ENCODE data around the gene AGK.
"Not testable (repeated sequence)": the region's sequence is repeated elsewhere in the genome, so short reads cannot be mapped to it uniquely, and the experiment has no call there.

The AGK gene

DNA sequence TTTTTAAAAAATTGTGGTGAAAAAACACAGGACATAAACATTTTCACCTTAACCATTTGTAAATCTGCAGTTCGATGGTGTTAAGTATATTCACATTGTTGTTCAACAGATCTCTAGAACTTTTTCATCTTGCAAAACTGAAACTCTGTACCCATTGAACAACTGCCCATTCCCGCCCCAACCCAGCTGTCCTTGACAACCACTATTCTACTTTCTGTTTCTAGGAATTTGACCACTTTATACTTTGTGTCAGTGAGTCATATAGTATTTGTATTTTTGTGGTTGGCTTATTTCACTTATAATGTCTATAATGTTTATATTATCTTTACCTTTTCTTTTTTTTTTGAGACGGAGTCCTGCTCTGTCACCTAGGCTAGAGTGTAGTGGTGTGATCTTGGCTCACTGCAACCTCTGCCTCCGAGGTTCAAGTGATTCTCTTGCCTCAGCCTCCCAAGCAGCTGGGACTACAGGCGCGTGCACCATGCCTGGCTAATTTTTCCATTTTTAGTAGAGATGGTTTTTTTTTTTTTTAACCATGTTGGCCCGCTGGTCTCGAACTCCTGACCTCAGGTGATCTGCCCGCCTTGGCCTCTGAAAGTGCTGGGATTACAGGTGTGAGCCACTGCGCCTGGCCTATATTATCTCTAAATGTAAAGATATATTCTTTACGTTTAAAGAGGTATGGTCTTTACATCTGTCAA is 6.8 kb downstream of the AGK start:
- DNase-seq: peak; percentile 71

DNA sequence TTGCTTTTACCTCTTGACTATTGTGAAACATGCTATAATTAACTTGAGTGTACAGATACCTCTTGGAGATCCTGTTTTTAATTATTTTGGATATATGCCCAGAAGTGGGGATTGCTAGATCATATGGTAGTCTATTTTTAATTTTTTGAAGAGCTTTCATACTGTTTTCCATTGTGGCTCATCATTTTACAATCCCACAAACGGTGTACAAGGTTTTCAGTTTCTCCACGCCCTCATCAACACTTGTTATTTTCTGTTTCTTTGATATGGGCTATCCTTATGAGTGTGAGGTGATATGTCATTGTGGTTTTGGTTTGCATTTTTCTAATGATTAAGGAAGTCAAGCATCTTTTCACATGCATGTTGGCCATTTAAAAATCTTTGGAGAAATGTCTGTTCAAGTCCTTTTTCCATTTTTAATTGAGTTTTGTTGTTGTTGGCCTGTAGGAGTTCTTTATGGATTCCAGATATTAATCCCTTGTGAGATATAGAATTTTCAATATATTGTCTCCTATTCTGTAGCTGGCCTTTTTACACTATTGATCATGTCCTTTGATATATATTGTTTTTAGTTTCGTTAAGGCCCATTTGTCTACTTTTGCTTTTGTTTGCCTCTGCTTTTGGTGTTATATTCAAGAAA is 7.5 kb downstream of the AGK start:
- DNase-seq: peak; percentile 56

DNA sequence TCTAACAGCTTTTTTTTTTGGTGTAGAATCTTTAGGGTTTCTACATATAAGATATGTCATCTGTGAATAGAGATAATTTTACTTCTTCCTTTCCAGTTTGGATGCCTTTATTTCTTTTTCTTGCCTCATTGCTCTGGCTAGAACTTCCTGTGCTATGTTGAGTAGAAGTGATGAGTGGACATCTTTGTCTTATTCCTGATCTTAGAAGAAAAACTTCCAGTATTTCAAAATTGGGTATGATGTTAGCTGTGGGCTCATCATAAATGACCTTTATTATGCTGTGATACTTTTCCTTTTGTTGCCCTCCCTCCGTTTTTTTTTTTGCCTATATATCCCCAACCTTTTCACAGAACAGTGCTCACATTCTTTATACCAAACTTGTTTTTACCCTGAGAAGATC is 8.8 kb downstream of the AGK start:
- DNase-seq: no peak

GRCh38 chr7:141562036-141562435 is 10.8 kb downstream of the AGK start:
- DNase-seq: no peak

GRCh38 chr7:141562543-141562942 is 11.3 kb downstream of the AGK start:
- DNase-seq: no peak

DNA sequence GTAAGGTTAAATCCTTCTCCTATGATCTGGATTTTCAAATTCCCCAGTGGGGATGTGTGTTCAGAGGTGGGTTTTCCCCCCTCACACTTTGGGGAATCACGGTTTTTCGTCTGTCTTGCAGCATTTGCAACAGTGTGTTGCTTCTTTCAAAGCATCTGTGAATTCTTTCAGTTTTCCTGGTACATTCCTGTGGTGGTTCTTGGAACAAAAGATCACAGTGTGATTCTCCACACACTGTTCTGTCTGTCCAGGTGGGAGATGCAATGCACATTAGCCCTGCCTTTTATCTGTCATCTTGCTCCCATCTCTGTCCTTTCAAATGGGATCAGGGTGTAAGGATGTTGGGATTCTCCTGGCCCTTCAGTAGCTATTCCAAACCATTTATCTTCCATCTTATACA is 11.8 kb downstream of the AGK start:
- no peak for DNase-seq

- no peak for DNase-seq
Observed at GRCh38 chr7:141563956-141564623, 12.9 kb downstream of the AGK start.

- DNase-seq: no peak
Observed at GRCh38 chr7:141567432-141567831, 16.2 kb downstream of the AGK start.

DNA sequence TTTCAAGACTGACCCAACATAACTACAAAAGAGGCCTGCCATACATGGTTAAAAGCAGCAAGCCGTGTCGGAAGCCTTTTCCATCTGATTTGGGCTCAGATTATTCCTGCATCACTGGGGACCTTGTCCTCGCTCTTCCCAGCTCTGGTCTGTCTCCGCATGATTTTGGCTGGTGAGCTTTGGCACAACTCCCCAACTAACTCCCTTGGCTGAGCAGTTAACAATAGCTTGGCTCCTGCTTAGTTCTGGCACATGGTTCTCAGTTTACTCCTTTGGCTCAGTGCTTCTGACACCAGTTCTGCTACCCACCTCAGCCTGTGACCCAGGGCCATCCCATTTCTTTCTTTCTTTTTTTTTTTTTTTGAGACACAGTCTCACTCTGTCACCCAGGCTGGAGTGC is 17.0 kb downstream of the AGK start:
- DNase-seq: no peak

- no peak for DNase-seq
Observed at GRCh38 chr7:141571059-141571458, 19.8 kb downstream of the AGK start.

- DNase-seq: no peak
Observed at GRCh38 chr7:141572175-141572574, 21.0 kb downstream of the AGK start.

DNA sequence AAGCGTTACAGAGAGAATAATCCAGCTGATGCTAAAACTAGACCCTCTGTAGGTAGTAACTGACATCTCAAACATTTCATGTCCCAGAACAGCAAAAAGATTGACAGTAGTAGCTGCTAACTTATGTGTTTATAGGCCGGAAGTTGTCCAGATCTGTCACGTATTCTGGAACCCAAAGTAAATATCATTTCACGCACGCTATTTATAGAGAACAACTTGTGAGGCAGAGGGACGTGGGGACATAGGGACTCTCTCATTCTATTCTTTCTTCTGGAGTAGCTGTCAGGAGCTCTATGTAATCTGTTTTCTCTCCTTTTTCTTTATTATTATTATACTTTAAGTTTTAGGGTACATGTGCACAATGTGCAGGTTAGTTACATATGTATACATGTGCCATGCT is 22.3 kb downstream of the AGK start:
- no peak for DNase-seq

DNA sequence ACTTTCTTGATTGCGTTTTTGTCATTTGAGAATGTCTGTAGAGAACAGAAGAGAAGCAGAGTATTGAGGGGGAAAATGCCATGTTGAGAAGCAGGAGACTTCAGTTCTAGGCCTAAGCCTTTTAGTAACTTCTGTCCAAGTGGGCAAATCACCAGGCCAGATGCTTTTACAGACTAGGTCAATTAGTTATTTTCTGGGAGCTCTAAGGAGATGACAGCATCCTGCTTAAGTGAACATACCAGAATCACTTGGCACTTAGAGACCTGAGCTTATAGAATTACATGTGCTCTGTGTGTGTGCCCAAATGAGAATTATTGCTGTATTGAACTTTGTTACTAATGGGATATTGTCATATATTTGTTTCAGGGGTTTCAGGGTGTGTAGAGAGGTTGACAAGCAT is 24.0 kb downstream of the AGK start:
- DNase-seq: no peak

GRCh38 chr7:141575654-141576448 is 24.6 kb downstream of the AGK start:
- no peak for DNase-seq

- no peak for DNase-seq
Observed at GRCh38 chr7:141577043-141577839, 26.0 kb downstream of the AGK start.

- not testable (repeated sequence) for DNase-seq
Observed at GRCh38 chr7:141579953-141580352, 28.7 kb downstream of the AGK start.

- not testable (repeated sequence) for DNase-seq
Observed at GRCh38 chr7:141582063-141582462, 30.9 kb downstream of the AGK start.

GRCh38 chr7:141584935-141585334 is 33.7 kb downstream of the AGK start:
- DNase-seq: no peak

- peak; percentile 86 for DNase-seq
Observed at GRCh38 chr7:141585592-141586510, 34.6 kb downstream of the AGK start.

- peak; percentile 3 for DNase-seq
Observed at GRCh38 chr7:141586878-141587277, 35.7 kb downstream of the AGK start.

- no peak for DNase-seq
Observed at GRCh38 chr7:141587304-141587703, 36.1 kb downstream of the AGK start.
